ENCODE results near the gene CPNE4.

DNA sequence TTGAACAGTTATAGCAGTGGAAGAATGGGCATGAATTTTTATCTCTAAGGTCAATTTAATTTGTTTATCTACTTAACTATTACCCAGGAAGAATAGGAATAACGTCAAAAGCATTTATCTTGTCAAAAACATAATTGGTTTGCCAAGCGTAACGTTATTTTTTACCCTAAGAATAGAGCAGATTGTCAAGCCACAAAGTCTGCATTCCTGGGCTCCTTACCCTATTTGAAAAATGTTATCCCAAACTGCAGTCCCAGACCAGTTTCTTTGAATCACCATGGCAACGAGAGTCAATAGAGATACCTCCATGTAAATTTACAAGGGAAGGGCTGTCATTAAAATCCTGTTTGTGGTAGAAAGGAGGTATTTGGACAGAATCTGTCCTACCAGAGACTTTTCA, 61.1 kb downstream of the CPNE4 start:
- TF ChIP-seq, protein P1, sequence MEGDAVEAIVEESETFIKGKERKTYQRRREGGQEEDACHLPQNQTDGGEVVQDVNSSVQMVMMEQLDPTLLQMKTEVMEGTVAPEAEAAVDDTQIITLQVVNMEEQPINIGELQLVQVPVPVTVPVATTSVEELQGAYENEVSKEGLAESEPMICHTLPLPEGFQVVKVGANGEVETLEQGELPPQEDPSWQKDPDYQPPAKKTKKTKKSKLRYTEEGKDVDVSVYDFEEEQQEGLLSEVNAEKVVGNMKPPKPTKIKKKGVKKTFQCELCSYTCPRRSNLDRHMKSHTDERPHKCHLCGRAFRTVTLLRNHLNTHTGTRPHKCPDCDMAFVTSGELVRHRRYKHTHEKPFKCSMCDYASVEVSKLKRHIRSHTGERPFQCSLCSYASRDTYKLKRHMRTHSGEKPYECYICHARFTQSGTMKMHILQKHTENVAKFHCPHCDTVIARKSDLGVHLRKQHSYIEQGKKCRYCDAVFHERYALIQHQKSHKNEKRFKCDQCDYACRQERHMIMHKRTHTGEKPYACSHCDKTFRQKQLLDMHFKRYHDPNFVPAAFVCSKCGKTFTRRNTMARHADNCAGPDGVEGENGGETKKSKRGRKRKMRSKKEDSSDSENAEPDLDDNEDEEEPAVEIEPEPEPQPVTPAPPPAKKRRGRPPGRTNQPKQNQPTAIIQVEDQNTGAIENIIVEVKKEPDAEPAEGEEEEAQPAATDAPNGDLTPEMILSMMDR (IDR thresholded peaks at IDR 0.05): no peak
- TF ChIP-seq POLR2A (IDR thresholded peaks at IDR 0.05): no peak

All from body of pancreas (tissue), 4 donors.